Hepatocyte (in vitro differentiated cells): ENCODE data around the gene PLA2G3. TPM values are rescaled to one million over a fixed set of nuclear protein-coding genes. Genes with fewer than 3 reads are reported as not detected.

Source experiments
- DNase-seq: peaks from one replicate; pipeline ENCODE4 v3.0.0-alpha.2; 2016; ENCODE audit warnings: low spot score
- H2AFZ ChIP-seq: fragments of 200-600 bp; sonication (generic); 2 replicates; pipeline ENCODE4 v1.6.0; 2016; ENCODE audit warnings: antibody characterized with exemption, mild to moderate bottlenecking
- H3K27ac ChIP-seq: fragments of 200-600 bp; sonication (generic); 2 replicates; pipeline ENCODE4 v1.5.1; 2016; ENCODE audit warnings: mild to moderate bottlenecking
- H3K27me3 ChIP-seq: fragments of 200-600 bp; sonication (generic); 2 replicates; pipeline ENCODE4 v1.6.1; 2016
- H3K36me3 ChIP-seq: fragments of 200-600 bp; sonication (generic); replicated peaks from 2 replicates; pipeline ENCODE4 v1.5.1; 2016; ENCODE audit warnings: low read depth; ENCODE audit not compliant: insufficient read depth
- H3K4me1 ChIP-seq: fragments of 200-600 bp; sonication (generic); 2 replicates; pipeline ENCODE4 v1.5.1; 2016; ENCODE audit warnings: mild to moderate bottlenecking, moderate library complexity; ENCODE audit not compliant: insufficient read depth
- H3K4me2 ChIP-seq: fragments of 200-600 bp; sonication (generic); 2 replicates; pipeline ENCODE4 v1.6.0; 2016
- H3K4me3 ChIP-seq: fragments of 200-600 bp; sonication (generic); 2 replicates; pipeline ENCODE4 v1.5.1; 2016; ENCODE audit warnings: mild to moderate bottlenecking
- H3K79me2 ChIP-seq: fragments of 200-600 bp; sonication (generic); 2 replicates; pipeline ENCODE4 v1.6.0; 2017; ENCODE audit warnings: mild to moderate bottlenecking
- H3K9me2 ChIP-seq: fragments of 200-600 bp; sonication (generic); replicated peaks from 2 replicates; pipeline ENCODE4 v1.6.0; 2017; ENCODE audit warnings: mild to moderate bottlenecking; ENCODE audit not compliant: insufficient read depth
- H3K9me3 ChIP-seq: fragments of 200-600 bp; sonication (generic); 2 replicates; pipeline ENCODE4 v1.5.1; 2016; ENCODE audit warnings: low read depth, mild to moderate bottlenecking
- H4K20me1 ChIP-seq: fragments of 200-600 bp; sonication (generic); 2 replicates; pipeline ENCODE4 v1.6.0; 2016; ENCODE audit warnings: mild to moderate bottlenecking; ENCODE audit not compliant: insufficient read depth, poor library complexity, severe bottlenecking
- EZH2 ChIP-seq: fragments of 200-600 bp; sonication (generic); IDR thresholded peaks from 2 replicates; pipeline ENCODE4 v1.6.1; 2016; ENCODE audit warnings: antibody characterized with exemption, mild to moderate bottlenecking, borderline replicate concordance
- EZH2phosphoT487 ChIP-seq: fragments of 200-600 bp; sonication (generic); IDR thresholded peaks from one replicate; pipeline ENCODE4 v1.6.1; 2018; ENCODE audit warnings: antibody characterized with exemption, mild to moderate bottlenecking, low read depth, moderate library complexity; ENCODE audit not compliant: unreplicated experiment, severe bottlenecking
- WGBS: methylation state at CpG from one replicate; pipeline ENCODE4 v1.1.6; 2016; ENCODE audit warnings: low lambda C conversion rate; ENCODE audit errors: missing lambda C conversion rate; 5-methylcytosine and 5-hydroxymethylcytosine counted together
- polyA plus RNA-seq: library from polyadenylated mRNA; unstranded; fragments of >200 nt; fragmentation: Nextera tagmentation; extraction: Ambion mirVana; gene quantifications from 2 replicates; pipeline ENCODE4 v1.2.1, GENCODE V29; 2016
- total RNA-seq: library from RNA; depleted of rRNA; stranded (reverse); fragments of >200 nt; gene quantifications from 2 replicates; pipeline ENCODE4 v1.2.3, GENCODE V29; 2014
- TF ChIP-seq, protein P1 (sequence below): fragments of 200-600 bp; sonication (generic); IDR thresholded peaks from 2 replicates; pipeline ENCODE4 v1.5.1; 2016; ENCODE audit warnings: antibody characterized with exemption, mild to moderate bottlenecking; ENCODE audit not compliant: poor library complexity

PLA2G3 gene
- total and polyA plus RNA-seq, 2 experiments from 2014 or later: 0.10 to 0.52 TPM

DNA sequence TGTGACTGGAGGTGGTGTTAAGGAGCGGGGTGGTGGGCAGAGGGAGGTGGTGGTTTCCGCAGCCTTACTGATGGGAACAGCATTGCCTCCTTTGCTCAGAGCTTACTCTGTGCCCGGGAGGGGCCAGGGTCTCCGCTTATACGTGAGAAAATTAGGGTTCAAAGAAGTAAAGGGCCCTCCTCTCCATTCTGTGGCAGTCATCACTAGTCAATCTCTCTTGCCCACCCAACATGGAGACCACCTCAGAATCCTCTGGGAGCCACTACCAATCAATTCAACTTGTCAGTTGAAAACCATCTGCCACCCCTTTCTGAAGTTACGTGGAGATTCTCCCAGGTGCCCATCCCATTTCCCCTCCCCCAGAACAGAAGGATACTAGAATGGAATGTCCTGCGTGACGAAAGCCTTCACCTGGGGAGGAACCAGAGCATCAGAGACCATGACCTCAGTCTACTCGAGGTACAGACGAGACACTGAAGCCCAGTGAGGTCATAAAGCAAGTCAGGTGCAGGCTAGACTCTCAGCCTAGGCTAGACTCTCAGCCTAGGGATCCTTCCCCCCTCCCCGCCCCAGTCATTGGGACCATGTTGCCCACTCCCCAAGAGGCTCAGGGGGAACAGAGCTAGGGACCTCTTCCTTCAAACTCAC lies 34.9 kb downstream of the PLA2G3 start:
- WGBS: 80% methylated on average over 11 of the region's 11 CpGs
- no peaks in the 10 kb centered on the region for H3K36me3 ChIP-seq
- no peaks in the 10 kb centered on the region for H3K9me3 ChIP-seq

DNA sequence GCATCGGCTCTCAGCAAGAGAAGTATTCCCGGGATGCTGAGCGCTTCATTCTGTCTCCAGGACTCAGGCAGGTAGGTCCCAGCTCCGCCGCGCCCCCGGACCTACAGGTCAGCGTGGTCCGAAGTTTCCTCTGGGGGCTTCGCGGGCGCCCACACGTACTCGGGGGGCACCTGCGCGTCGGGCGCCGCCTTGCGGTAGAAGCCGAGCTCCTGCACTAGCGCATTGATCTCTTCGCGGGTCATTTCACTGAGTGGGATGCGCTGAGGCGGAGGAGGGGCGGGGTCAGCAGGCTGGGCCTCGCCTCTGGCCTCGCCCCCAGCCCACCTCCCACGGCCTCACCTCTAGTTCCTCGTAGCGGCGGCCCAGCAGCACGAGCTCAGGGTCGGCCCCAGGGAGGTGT lies 35.4 kb downstream of the PLA2G3 start:
- TF ChIP-seq, protein P1, sequence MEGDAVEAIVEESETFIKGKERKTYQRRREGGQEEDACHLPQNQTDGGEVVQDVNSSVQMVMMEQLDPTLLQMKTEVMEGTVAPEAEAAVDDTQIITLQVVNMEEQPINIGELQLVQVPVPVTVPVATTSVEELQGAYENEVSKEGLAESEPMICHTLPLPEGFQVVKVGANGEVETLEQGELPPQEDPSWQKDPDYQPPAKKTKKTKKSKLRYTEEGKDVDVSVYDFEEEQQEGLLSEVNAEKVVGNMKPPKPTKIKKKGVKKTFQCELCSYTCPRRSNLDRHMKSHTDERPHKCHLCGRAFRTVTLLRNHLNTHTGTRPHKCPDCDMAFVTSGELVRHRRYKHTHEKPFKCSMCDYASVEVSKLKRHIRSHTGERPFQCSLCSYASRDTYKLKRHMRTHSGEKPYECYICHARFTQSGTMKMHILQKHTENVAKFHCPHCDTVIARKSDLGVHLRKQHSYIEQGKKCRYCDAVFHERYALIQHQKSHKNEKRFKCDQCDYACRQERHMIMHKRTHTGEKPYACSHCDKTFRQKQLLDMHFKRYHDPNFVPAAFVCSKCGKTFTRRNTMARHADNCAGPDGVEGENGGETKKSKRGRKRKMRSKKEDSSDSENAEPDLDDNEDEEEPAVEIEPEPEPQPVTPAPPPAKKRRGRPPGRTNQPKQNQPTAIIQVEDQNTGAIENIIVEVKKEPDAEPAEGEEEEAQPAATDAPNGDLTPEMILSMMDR: peak; percentile 40
- no peak for TF ChIP-seq EZH2
- peak; percentile 56 for DNase-seq
- no peaks in the 10 kb centered on the region for H3K9me2 ChIP-seq
- no peaks in the 10 kb centered on the region for H3K79me2 ChIP-seq
- no peaks in the 10 kb centered on the region for H3K9me3 ChIP-seq
- H3K4me2 ChIP-seq: peak overlapping the region; percentile 79
- H3K27me3 ChIP-seq: no peaks in the 10 kb centered on the region
- H3K4me3 ChIP-seq: no peak overlapping the region
- no peaks in the 10 kb centered on the region for H4K20me1 ChIP-seq
- H3K36me3 ChIP-seq: no peaks in the 10 kb centered on the region
- WGBS: 27% methylated on average over 35 of the region's 35 CpGs
- no peak overlapping the region for H3K27ac ChIP-seq
- H3K4me1 ChIP-seq: peaks cover 13% of the 10 kb centered on the region
- H2AFZ ChIP-seq: no peak overlapping the region

More for the DNA sequence above, 34.9 kb downstream of the PLA2G3 start:
- H3K4me3 ChIP-seq: no peak overlapping the region
- H2AFZ ChIP-seq: no peak overlapping the region
- H4K20me1 ChIP-seq: no peaks in the 10 kb centered on the region
- peak overlapping the region; percentile 79 for H3K4me2 ChIP-seq
- no peaks in the 10 kb centered on the region for H3K79me2 ChIP-seq
- no peaks in the 10 kb centered on the region for H3K9me2 ChIP-seq
- TF ChIP-seq, protein P1: no peak
- TF ChIP-seq EZH2phosphoT487: no peak
- TF ChIP-seq EZH2: no peak
- peaks cover 13% of the 10 kb centered on the region for H3K4me1 ChIP-seq
- no peak for DNase-seq
- no peaks in the 10 kb centered on the region for H3K27me3 ChIP-seq
- peak overlapping the region; percentile 91 for H3K27ac ChIP-seq

DNA sequence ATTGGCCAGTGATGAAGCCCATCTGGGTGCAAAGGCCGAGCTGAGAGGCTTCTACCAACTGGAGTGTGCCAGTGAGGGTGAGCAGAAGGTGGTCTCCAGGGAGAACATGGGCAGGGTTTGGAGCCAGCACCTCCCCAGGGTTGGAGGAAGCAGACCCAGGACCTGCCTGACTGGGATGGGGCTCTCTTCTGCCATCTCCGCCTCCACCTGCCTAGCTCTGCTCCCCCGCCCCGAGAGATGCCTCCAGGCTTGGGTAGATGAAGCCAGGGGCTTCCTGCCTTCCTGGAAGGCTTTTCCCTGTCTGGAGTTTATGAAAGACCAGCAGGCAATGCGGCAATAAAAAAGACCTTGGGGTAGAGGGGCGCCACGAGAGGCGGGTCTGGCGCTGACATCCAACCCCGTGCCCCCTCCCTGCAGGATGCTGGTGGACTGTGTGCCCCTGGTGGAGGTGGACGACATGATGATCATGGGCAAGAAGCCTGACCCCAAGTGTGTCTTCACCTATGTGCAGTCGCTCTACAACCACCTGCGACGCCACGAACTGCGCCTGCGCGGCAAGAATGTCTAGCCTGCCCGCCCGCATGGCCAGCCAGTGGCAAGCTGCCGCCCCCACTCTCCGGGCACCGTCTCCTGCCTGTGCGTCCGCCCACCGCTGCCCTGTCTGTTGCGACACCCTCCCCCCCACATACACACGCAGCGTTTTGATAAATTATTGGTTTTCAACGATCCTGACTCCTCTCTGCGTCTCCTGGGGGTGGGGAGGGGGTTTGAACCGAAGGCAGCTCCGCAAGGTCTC lies 36.2 kb downstream of the PLA2G3 start:
- H3K4me2 ChIP-seq: no peak overlapping the region
- no peaks in the 10 kb centered on the region for H3K9me3 ChIP-seq
- H3K36me3 ChIP-seq: no peaks in the 10 kb centered on the region
- no peak overlapping the region for H3K4me3 ChIP-seq
- peaks cover 13% of the 10 kb centered on the region for H3K4me1 ChIP-seq
- no peaks in the 10 kb centered on the region for H4K20me1 ChIP-seq
- peak overlapping the region; percentile 94 for H3K27ac ChIP-seq
- H3K9me2 ChIP-seq: no peaks in the 10 kb centered on the region
- no peaks in the 10 kb centered on the region for H3K27me3 ChIP-seq
- H3K79me2 ChIP-seq: no peaks in the 10 kb centered on the region
- WGBS: 97% methylated on average over 28 of the region's 33 CpGs
- no peak for DNase-seq
- no peak for TF ChIP-seq EZH2
- TF ChIP-seq, protein P1: no peak
- no peak overlapping the region for H2AFZ ChIP-seq
